GM18861 (cell line): ENCODE data around the gene NBL1.

Experiments used
- ATAC-seq: cut with Tn5 transposase; IDR thresholded peaks from one replicate; pipeline ENCODE4 v1.9.1; 2021; ENCODE audit not compliant: unreplicated experiment

The NBL1 gene

DNA sequence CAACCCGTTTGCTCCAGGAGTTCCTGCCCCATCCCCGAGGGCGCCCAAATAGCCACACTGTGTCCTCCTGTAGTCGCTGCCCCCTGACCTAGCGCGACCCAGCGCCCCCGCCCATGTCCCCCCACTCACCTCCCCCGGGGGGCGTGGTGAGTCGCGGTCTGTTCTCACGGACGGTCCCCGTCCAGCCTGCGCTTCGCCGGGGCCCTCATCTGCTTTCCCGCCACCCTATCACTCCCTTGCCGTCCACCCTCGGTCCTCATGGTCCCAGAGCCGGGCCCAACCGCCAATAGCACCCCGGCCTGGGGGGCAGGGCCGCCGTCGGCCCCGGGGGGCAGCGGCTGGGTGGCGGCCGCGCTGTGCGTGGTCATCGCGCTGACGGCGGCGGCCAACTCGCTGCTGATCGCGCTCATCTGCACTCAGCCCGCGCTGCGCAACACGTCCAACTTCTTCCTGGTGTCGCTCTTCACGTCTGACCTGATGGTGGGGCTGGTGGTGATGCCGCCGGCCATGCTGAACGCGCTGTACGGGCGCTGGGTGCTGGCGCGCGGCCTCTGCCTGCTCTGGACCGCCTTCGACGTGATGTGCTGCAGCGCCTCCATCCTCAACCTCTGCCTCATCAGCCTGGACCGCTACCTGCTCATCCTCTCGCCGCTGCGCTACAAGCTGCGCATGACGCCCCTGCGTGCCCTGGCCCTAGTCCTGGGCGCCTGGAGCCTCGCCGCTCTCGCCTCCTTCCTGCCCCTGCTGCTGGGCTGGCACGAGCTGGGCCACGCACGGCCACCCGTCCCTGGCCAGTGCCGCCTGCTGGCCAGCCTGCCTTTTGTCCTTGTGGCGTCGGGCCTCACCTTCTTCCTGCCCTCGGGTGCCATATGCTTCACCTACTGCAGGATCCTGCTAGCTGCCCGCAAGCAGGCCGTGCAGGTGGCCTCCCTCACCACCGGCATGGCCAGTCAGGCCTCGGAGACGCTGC lies 21.7 kb downstream of the NBL1 start:
- ATAC-seq: no peak

- ATAC-seq: no peak
Observed at GRCh38 chr1:19668888-19669287, 24.8 kb downstream of the NBL1 start.

DNA sequence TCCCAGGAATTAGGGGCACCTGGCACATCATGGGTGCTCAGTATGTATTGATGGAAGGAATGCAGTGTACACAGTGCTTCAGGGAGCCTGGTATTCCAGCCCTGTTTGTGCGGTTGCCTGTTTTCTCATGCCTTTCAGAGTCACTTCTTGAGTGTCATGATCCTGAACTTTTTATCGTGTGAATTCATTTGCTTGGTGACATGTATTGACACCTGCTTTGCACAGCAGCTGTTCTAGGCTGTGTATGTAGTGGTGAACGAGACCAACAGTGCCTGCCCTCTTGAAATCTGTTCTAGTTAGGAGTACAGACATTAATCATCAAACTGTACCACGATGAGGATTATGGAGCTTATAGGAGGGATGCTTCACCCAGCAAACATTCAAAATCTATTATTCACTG lies 26.7 kb downstream of the NBL1 start:
- no peak for ATAC-seq

- ATAC-seq: no peak
Observed at GRCh38 chr1:19672237-19672636, 28.1 kb downstream of the NBL1 start.

- ATAC-seq: no peak
Observed at GRCh38 chr1:19675797-19676196, 31.7 kb downstream of the NBL1 start.

DNA sequence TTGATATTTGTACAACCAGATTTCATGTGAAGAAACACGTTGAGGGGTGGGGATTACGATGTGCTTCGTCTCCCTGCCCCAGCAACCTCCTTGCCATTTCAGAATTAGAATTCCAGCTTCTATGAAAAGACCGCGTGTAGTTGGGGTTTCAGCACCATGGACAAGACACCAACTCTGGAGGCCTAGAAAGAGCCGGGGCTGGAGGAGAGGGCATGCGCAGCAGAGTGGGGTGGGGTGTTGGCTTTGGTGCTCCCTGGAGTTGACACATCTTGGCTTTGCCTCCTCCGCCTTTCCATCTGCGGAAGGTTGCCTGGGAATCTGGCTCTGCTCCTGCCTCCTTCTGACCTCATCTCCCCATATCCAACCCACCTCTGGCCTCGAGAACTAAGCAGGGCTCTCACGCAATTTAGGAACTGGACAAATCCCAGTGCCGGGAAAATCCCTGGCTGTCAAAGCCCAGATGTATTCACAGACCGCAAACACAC lies 32.4 kb downstream of the NBL1 start:
- ATAC-seq: no peak

DNA sequence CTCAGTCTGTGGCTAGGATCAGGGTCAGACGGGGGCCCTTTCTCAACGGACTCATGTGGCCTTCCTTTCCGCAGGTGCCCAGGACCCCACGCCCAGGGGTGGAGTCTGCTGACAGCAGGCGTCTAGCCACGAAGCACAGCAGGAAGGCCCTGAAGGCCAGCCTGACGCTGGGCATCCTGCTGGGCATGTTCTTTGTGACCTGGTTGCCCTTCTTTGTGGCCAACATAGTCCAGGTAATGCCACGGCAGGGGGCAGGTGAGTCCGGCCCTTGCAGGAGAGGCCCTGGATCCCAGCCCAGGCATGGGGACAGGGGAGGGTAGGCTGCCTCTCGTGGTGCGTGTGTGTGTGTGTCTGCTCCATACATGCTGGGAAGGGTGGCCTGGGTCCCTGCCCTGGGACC lies 34.4 kb downstream of the NBL1 start:
- no peak for ATAC-seq

GRCh38 chr1:19678931-19679453 lies 34.9 kb downstream of the NBL1 start:
- no peak for ATAC-seq

DNA sequence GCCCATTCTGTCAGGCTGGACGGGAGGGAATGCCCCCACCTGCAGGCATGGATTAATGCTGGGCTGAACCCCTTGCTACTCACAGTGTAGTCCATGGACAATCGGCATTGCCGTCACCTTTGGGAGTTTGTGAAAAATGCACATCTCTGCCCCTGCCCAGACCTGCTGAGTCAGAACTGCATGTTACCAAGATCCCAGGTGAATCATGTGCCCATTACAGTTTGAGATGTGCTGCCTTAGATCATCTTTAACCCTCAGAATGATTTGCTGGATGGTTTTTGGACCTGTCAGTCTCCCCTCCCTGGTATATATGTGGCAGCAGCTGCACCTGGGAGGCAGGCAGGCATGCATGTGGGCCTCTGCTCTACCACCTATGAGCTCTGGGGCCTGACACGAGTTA lies 35.6 kb downstream of the NBL1 start:
- ATAC-seq: no peak

- no peak for ATAC-seq
Observed at GRCh38 chr1:19680644-19681043, 36.5 kb downstream of the NBL1 start.

- ATAC-seq: no peak
Observed at GRCh38 chr1:19682257-19682656, 38.1 kb downstream of the NBL1 start.

GRCh38 chr1:19682901-19683300 lies 38.8 kb downstream of the NBL1 start:
- no peak for ATAC-seq

- ATAC-seq: no peak
Observed at GRCh38 chr1:19683351-19683750, 39.2 kb downstream of the NBL1 start.

GRCh38 chr1:19684677-19685076 lies 40.6 kb downstream of the NBL1 start:
- no peak for ATAC-seq

DNA sequence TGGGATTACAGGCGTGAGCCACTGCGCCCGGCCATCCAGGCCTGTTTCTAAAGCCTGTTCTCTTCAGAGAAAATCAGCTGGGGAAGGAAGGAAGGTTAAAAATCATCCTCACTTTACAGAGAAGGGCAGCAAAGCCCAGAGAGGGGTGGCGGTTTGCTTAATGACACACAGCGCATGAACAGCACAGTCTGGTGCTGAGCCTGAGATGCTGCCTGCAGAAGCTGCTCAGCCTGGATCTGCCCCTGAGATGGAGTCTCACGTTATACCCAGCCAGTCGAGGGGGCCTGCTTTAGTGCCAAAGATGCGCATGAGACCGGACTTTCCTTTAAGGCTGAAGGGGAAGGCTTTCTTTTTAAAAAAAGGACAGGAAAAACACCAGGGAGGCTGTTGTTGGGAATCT lies 41.9 kb downstream of the NBL1 start:
- no peak for ATAC-seq

DNA sequence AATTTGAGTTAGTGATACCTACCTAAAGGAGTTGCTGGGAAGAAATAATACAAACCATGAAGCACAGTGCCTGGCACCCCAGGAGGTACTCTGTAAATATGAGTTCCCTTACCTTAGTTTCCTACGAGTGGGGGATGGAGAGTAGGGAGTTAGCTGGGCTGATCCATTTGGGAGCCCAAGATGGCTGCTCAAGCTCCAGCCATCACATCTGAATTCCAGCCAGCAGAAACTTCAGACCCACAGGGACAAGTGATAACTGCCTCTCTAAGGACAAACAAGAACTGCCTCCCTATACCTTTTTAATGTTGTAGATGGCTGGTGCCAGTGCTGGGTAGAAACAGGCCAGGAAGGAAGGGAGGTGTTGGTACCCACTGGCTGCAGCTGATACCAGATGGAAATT lies 43.3 kb downstream of the NBL1 start:
- ATAC-seq: no peak

DNA sequence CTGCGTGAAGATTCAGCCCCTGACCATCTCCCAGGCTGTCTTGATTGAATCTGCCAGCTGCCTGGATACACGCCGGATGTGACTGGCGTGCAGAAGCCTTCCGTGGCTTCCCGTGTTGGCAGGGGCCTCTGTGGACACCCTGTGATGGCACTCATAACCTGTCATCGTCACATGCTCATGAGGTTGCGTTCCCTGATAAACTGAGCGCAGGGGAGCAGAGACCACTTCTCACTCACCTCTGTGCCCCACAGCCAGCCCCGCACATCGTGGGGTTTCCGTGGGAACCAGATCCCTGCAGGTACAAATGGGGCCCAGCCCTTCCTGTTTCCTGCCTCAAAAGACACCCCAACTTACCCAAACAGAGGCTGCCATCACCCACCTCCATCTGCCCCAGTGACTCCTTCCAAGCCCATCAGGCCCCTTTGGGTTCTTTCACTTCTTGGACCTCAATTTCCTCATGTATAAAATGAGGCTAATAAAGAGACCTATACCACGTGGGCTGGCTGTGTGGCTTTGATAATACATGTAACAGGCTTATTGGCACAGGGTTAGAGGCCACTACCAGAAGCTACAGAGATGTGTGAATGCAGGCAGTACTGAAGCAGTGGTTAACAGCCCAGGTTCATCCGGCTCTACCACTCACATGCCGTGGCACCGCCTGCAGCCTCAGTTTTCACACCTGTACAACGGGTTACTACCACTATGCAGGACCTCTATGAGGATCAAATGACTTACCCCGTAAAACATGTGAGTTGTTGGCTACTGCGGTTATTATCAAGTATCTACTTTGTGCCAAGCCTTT lies 44.1 kb downstream of the NBL1 start:
- ATAC-seq: no peak

- no peak for ATAC-seq
Observed at GRCh38 chr1:19689085-19689757, 45.1 kb downstream of the NBL1 start.

GRCh38 chr1:19689856-19690255 lies 45.7 kb downstream of the NBL1 start:
- ATAC-seq: no peak

DNA sequence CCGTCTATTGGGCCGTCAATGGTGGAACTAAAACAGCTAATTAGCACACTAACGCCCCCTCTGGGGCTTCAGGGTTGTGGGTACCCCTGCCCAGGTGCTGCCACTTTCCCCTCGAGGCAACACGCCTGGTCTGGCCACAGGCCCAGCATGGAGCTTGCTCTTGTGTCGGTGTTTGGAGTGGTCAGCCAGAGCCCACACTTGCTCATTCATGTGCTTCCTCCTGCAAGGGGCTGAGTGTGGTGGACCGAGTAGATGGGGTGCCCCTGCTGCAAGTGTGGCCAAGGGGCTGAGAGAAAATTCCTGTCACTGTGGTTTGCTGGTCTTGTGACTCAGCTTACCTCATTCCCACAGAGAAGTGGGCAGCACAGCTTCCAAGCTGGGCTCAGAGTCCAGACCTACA lies 46.2 kb downstream of the NBL1 start:
- no peak for ATAC-seq

DNA sequence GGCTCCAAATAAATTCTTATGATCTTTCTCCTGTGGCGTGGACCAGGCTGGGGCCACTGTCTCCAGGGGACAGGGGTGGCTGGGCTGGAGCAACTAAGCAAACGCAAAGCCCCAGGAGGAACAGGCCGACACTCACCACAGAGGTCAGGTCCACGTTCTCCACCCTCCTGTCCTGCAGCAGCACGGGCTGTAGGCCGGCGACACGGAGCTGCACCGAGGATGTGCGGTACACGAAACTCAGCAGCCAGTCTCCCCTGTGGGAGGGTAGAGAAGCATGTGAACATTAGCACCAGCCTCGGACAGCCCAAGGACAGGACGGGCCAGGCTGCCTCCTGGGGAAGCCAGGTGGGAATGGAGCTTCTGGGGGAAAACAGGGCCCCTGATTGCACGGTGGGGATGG lies 50.2 kb downstream of the NBL1 start:
- ATAC-seq: no peak
